IMR-90 (cell line): ENCODE data around the gene MTMR2. TPM values are rescaled to one million over a fixed set of nuclear protein-coding genes. Genes with fewer than 3 reads are reported as not detected.

Experiments used
- ATAC-seq: fragments of 200-7000 bp; cut with Tn5 transposase; 2 replicates; pipeline ENCODE4 v1.9.1; 2020; ENCODE audit warnings: low read depth, mild to moderate bottlenecking, moderate library complexity
- BruUV-seq: library from RNA; stranded (reverse); fragments of 400-500 nt; replicated peaks from 2 replicates; lab custom pipeline; 2021; lab: Mats Ljungman, UMichigan
- CTCF ChIA-PET: fragments of 300-600 bp; formaldehyde crosslinking; extraction: SDS; loops from one replicate; lab custom pipeline; 2021; ENCODE audit warnings: antibody characterized with exemption; lab: Yijun Ruan, JAX
- POLR2A ChIA-PET: fragments of 300-600 bp; sonication (Branson Sonifier 250); formaldehyde crosslinking; loops from one replicate; lab custom pipeline; 2022; ENCODE audit warnings: antibody characterized with exemption; ENCODE audit not compliant: unreplicated experiment; lab: Charles Lee
- DNase-seq: peaks from one replicate; pipeline ENCODE4 v3.0.0; 2013
- H2AFZ ChIP-seq: replicated peaks from 2 replicates; pipeline ENCODE3; 2013; ENCODE audit warnings: low read length, mild to moderate bottlenecking; ENCODE audit not compliant: poor library complexity
- H2AK5ac ChIP-seq: 2 replicates; pipeline ENCODE4 v1.6.1; 2013; ENCODE audit warnings: low read depth, low read length, inconsistent platforms
- H2AK9ac ChIP-seq: replicated peaks from 2 replicates; pipeline ENCODE3; 2013; ENCODE audit warnings: mild to moderate bottlenecking, low read depth, low read length, moderate library complexity; ENCODE audit not compliant: poor library complexity
- H2BK120ac ChIP-seq: 2 replicates; pipeline ENCODE4 v1.6.1; 2013; ENCODE audit warnings: low read depth, low read length, inconsistent platforms
- H2BK15ac ChIP-seq: 3 replicates; pipeline ENCODE4 v1.6.1; 2013; ENCODE audit warnings: low read depth, low read length, inconsistent platforms
- H2BK20ac ChIP-seq: 2 replicates; pipeline ENCODE4 v1.6.1; 2013; ENCODE audit warnings: low read depth, mild to moderate bottlenecking, inconsistent platforms, low read length, moderate library complexity
- H2BK5ac ChIP-seq: 2 replicates; pipeline ENCODE4 v1.6.1; 2013; ENCODE audit warnings: mild to moderate bottlenecking, low read depth, low read length, inconsistent platforms; ENCODE audit not compliant: poor library complexity, severe bottlenecking
- H3K14ac ChIP-seq: replicated peaks from 2 replicates; pipeline ENCODE4 v1.6.1; 2013; ENCODE audit warnings: low read depth, low read length, inconsistent platforms
- H3K18ac ChIP-seq: 2 replicates; pipeline ENCODE4 v1.6.1; 2013; ENCODE audit warnings: low read depth, low read length, control low read depth
- H3K23ac ChIP-seq: 2 replicates; pipeline ENCODE4 v1.6.1; 2013; ENCODE audit warnings: low read depth, low read length, inconsistent platforms
- H3K27ac ChIP-seq: 2 replicates; pipeline ENCODE4 v1.5.1; 2013; ENCODE audit warnings: mild to moderate bottlenecking, control low read depth, low read length; ENCODE audit not compliant: insufficient read depth
- H3K27me3 ChIP-seq: 2 replicates; pipeline ENCODE4 v1.6.1; 2013; ENCODE audit warnings: low read length; ENCODE audit not compliant: control insufficient read depth, insufficient read depth
- H3K36me3 ChIP-seq: 2 replicates; pipeline ENCODE4 v1.6.1; 2013; ENCODE audit warnings: low read length, mixed read lengths; ENCODE audit not compliant: control insufficient read depth, insufficient read depth
- H3K4ac ChIP-seq: 2 replicates; pipeline ENCODE4 v1.6.1; 2013; ENCODE audit warnings: low read depth, low read length, inconsistent platforms
- H3K4me1 ChIP-seq: 2 replicates; pipeline ENCODE4 v1.6.1; 2013; ENCODE audit warnings: low read length, mixed read lengths; ENCODE audit not compliant: control insufficient read depth, insufficient read depth
- H3K4me2 ChIP-seq: 2 replicates; pipeline ENCODE4 v1.6.1; 2013; ENCODE audit warnings: low read depth, mild to moderate bottlenecking, control low read depth, low read length, moderate library complexity
- H3K4me3 ChIP-seq: 2 replicates; pipeline ENCODE4 v1.5.1; 2013; ENCODE audit warnings: low read depth, mild to moderate bottlenecking, control low read depth, low read length, moderate library complexity; ENCODE audit not compliant: insufficient read depth
- H3K56ac ChIP-seq: 2 replicates; pipeline ENCODE4 v1.6.1; 2013; ENCODE audit warnings: low read length, inconsistent platforms; ENCODE audit not compliant: insufficient read depth; ENCODE audit errors: extremely low read depth
- H3K79me1 ChIP-seq, 2 experiments: 2 replicates each; pipeline ENCODE4 v1.6.1; 2013; ENCODE audit warnings: low read length in 2 of 2, inconsistent platforms in 1 of 2, low read depth in 1 of 2
- H3K9ac ChIP-seq: 2 replicates; pipeline ENCODE4 v1.6.1; 2013; ENCODE audit warnings: low read depth, low read length, control low read depth
- H3K9me1 ChIP-seq: 2 replicates; pipeline ENCODE4 v1.6.1; 2013; ENCODE audit warnings: low read length, inconsistent platforms; ENCODE audit not compliant: insufficient read depth
- H3K9me3 ChIP-seq: 2 replicates; pipeline ENCODE4 v1.6.1; 2013; ENCODE audit warnings: low read length; ENCODE audit not compliant: control insufficient read depth, insufficient read depth
- H4K20me1 ChIP-seq: 2 replicates; pipeline ENCODE4 v1.6.1; 2013; ENCODE audit warnings: low read length, inconsistent platforms; ENCODE audit not compliant: insufficient read depth
- H4K5ac ChIP-seq: 2 replicates; pipeline ENCODE4 v1.6.1; 2013; ENCODE audit warnings: mild to moderate bottlenecking, low read depth, low read length, control low read depth
- H4K8ac ChIP-seq, 2 experiments: 2 replicates each; pipeline ENCODE4 v1.6.1; 2013; ENCODE audit warnings: low read depth in 2 of 2, low read length in 2 of 2, control low read depth in 1 of 2, inconsistent platforms in 1 of 2
- H4K91ac ChIP-seq: 2 replicates; pipeline ENCODE4 v1.6.1; 2013; ENCODE audit warnings: low read depth, low read length, inconsistent platforms; ENCODE audit not compliant: insufficient read depth
- BHLHE40 ChIP-seq: fragments of 150-350 bp; IDR thresholded peaks from 2 replicates; pipeline ENCODE4 v1.6.1; 2016; ENCODE audit warnings: mild to moderate bottlenecking, low read depth, low read length
- CEBPB ChIP-seq: IDR thresholded peaks from 2 replicates; pipeline ENCODE4 v1.6.1; 2012; ENCODE audit warnings: low read depth, low read length, improper control_type of control experiment
- FOS ChIP-seq: fragments of 150-350 bp; IDR thresholded peaks from 2 replicates; pipeline ENCODE4 v1.6.1; 2016; ENCODE audit warnings: low read depth, low read length
- NFE2L2 ChIP-seq: fragments of 150-350 bp; IDR thresholded peaks from 2 replicates; pipeline ENCODE4 v1.6.1; 2016; ENCODE audit warnings: low read depth, mild to moderate bottlenecking, low read length
- SMC3 ChIP-seq: fragments of 150-350 bp; IDR thresholded peaks from 2 replicates; pipeline ENCODE4 v1.6.1; 2016; ENCODE audit warnings: low read depth, mild to moderate bottlenecking, antibody characterized with exemption, low read length, moderate library complexity
- WGBS, 2 experiments: methylation state at CpG; one replicate each; pipeline versions ENCODE4 v1.1.5 to v1.1.7; 2013; ENCODE audit warnings: missing lambda C conversion rate in 2 of 2; ENCODE audit not compliant: insufficient read length in 1 of 2; ENCODE audit errors: extremely low coverage in 2 of 2; 5-methylcytosine and 5-hydroxymethylcytosine counted together
- dilution Hi-C: fragments of 300-500 bp; cut with HindIII; formaldehyde crosslinking; loops from one replicate; pipeline ENCODE4 v1.14.3; 2018; ENCODE audit warnings: low sequenced_read_pairs; ENCODE audit not compliant: unreplicated experiment
- in situ Hi-C: fragments of 300-500 bp; cut with MboI; formaldehyde crosslinking; loops from 3 replicates; pipeline ENCODE4 v1.14.3; 2019; ENCODE audit warnings: low sequenced_read_pairs, inconsistent platforms, mixed read lengths
- intact Hi-C: fragments of 100-400 bp; cut with micrococcal nuclease; formaldehyde crosslinking; loops from 2 replicates; pipeline ENCODE4 v1.10.0; 2022
- polyA plus RNA-seq, 3 experiments: library from polyadenylated mRNA; depleted of rRNA; stranded (reverse); fragments of >200 nt; gene quantifications; 2 replicates each; pipeline ENCODE4 v1.2.3, GENCODE V29; 2012; ENCODE audit warnings: low replicate concordance in 1 of 3
- total RNA-seq: library from RNA; depleted of rRNA; stranded (reverse); fragments of >200 nt; gene quantifications from 2 replicates; pipeline ENCODE4 v1.2.3, GENCODE V29; 2012

Gene MTMR2
- total and polyA plus RNA-seq, 2 of the 4 experiments (the other 2 are of a cell fraction): 16.6 to 30.6 TPM

- no peaks in the 10 kb centered on the region; the same call in 1 of the 2 replicates for H3K4me1 ChIP-seq
- H2BK15ac ChIP-seq: no peak overlapping the region
- H3K36me3 ChIP-seq: peaks cover 3% of the 10 kb centered on the region
- H2BK20ac ChIP-seq: no peak overlapping the region
- no peak overlapping the region for H2BK120ac ChIP-seq
- H4K5ac ChIP-seq: no peak overlapping the region
- BruUV-seq: no TSS peak
- H3K4me2 ChIP-seq: no peak overlapping the region
- peak overlapping the region; percentile 5 for H2BK5ac ChIP-seq
- no peak overlapping the region for H3K27ac ChIP-seq
- POLR2A ChIA-PET: no interaction called here
- peaks cover 3% of the 10 kb centered on the region; the same call in 1 of the 2 replicates for H4K20me1 ChIP-seq
- no peak overlapping the region for H3K4ac ChIP-seq
- no peak overlapping the region for H3K9ac ChIP-seq
- peak; percentile 59; the same call in 1 of the 2 replicates for TF ChIP-seq BHLHE40
- no peak for TF ChIP-seq SMC3
- peak; percentile 74; the same call in 1 of the 2 replicates for TF ChIP-seq FOS
- peak; percentile 39; the same call in 1 of the 2 replicates for TF ChIP-seq CEBPB
- TF ChIP-seq NFE2L2: peak; percentile 59
- no peak overlapping the region for H2AK9ac ChIP-seq
- intact Hi-C loops (no loop called here), in situ Hi-C loops (no loop called here), dilution Hi-C loops (no loop called here)
- CTCF ChIA-PET: interaction anchor here (0.7 to 1.1 kb wide), 2 partner anchors 17 to 48 kb away, joined by 3 to 4 read pairs; no protein-coding TSS in a partner anchor
- H3K14ac ChIP-seq: no peak overlapping the region
- no peaks in the 10 kb centered on the region for H3K27me3 ChIP-seq
- DNase-seq: peak; percentile 63
- peaks cover 5% of the 10 kb centered on the region; the same call in 1 of the 2 replicates for H3K9me1 ChIP-seq
- no peak overlapping the region for H3K56ac ChIP-seq
- H3K9me3 ChIP-seq: no peaks in the 10 kb centered on the region
- no peak overlapping the region for H4K8ac ChIP-seq
- no peak overlapping the region for H3K4me3 ChIP-seq
- peak; percentile 49 for ATAC-seq
- no peak overlapping the region for H3K18ac ChIP-seq
- H3K23ac ChIP-seq: no peak overlapping the region
- H3K79me1 ChIP-seq: peaks cover 6 to 32% of the 10 kb centered on the region in 2 experiments; a peak in 3 of 4 replicates
- no CpG with 5 or more reads among the region's 1 CpG for WGBS, 2 experiments
- no peak overlapping the region for H2AK5ac ChIP-seq
- H4K91ac ChIP-seq: no peak overlapping the region
- H2AFZ ChIP-seq: no peak overlapping the region
These were observed 39.5 kb downstream of the MTMR2 start for GRCh38 chr11:95884376-95884775.
